CD14-positive monocyte (primary cell): Measurements from ENCODE around the gene TPRX2. TPM values are rescaled to one million over a fixed set of nuclear protein-coding genes. Genes with fewer than 3 reads are reported as not detected.
A peak's percentile ranks its signal among the peaks of the same experiment; 100 is the strongest.
"Not testable (repeated sequence)": the region's sequence is repeated elsewhere in the genome, so short reads cannot be mapped to it uniquely, and the experiment has no call there.

ENCODE experiments used
- DNase-seq, 3 donors: peaks; one replicate each; pipeline ENCODE4 v3.0.0-alpha.2; 2011 to 2022
- H2AFZ ChIP-seq: 2 replicates; pipeline ENCODE4 v1.6.0; 2012; ENCODE audit warnings: mild to moderate bottlenecking, low read depth, low read length, inconsistent platforms; ENCODE audit not compliant: insufficient read depth, poor library complexity, severe bottlenecking
- H3K27ac ChIP-seq, 2 donors: 1 replicate in 1 of 2; 2 replicates in 1 of 2; pipeline ENCODE4 v1.5.1; 2012 to 2013; ENCODE audit warnings: low read length in 2 of 2, control low read depth in 1 of 2, inconsistent platforms in 1 of 2, low read depth in 1 of 2, mild to moderate bottlenecking in 1 of 2
- H3K27me3 ChIP-seq, 2 donors: one replicate each; pipeline versions ENCODE4 v1.6.0 to v1.6.1; 2011 to 2013; ENCODE audit warnings: low read length in 2 of 2; ENCODE audit not compliant: control insufficient read depth in 2 of 2, insufficient read depth in 2 of 2
- H3K36me3 ChIP-seq, 2 donors: replicated peaks in 1 of 2; 1 replicate in 1 of 2; 2 replicates in 1 of 2; pipeline versions ENCODE4 v1.5.1 to v1.6.1; 2012 to 2013; ENCODE audit warnings: low read length in 2 of 2, control low read depth in 1 of 2, inconsistent platforms in 1 of 2, mild to moderate bottlenecking in 1 of 2; ENCODE audit not compliant: insufficient read depth in 2 of 2, control insufficient read depth in 1 of 2
- H3K4me1 ChIP-seq, 2 donors: 1 replicate in 1 of 2; 2 replicates in 1 of 2; pipeline versions ENCODE4 v1.5.1 to v1.6.1; 2012 to 2013; ENCODE audit warnings: low read length in 2 of 2, control low read depth in 1 of 2, inconsistent platforms in 1 of 2, mild to moderate bottlenecking in 1 of 2, moderate library complexity in 1 of 2; ENCODE audit not compliant: insufficient read depth in 2 of 2, control insufficient read depth in 1 of 2
- H3K4me2 ChIP-seq: replicated peaks from 2 replicates; pipeline ENCODE3; 2012; ENCODE audit warnings: low read length, moderate library complexity, mild to moderate bottlenecking; ENCODE audit not compliant: poor library complexity, severe bottlenecking; ENCODE audit errors: extremely low read depth
- H3K4me3 ChIP-seq, 3 experiments: fragments of 200-600 bp in 1 of 3; sonication (generic) in 1 of 3; replicated peaks in 1 of 3; 1 replicate in 2 of 3; 2 replicates in 1 of 3; pipeline ENCODE4 v1.5.1; 2011 to 2013; ENCODE audit warnings: low read length in 3 of 3, mild to moderate bottlenecking in 3 of 3, control low read depth in 2 of 3, low read depth in 2 of 3, inconsistent platforms in 1 of 3, moderate library complexity in 1 of 3
- H3K79me2 ChIP-seq: 2 replicates; pipeline ENCODE4 v1.6.0; 2012; ENCODE audit warnings: mild to moderate bottlenecking, control low read depth, inconsistent platforms, low read length, moderate library complexity; ENCODE audit not compliant: insufficient read depth
- H3K9ac ChIP-seq: 2 replicates; pipeline ENCODE4 v1.6.0; 2017; ENCODE audit warnings: low read length, mild to moderate bottlenecking; ENCODE audit not compliant: insufficient read depth, poor library complexity, severe bottlenecking
- H3K9me3 ChIP-seq, 2 donors: replicated peaks in 1 of 2; 1 replicate in 1 of 2; 2 replicates in 1 of 2; pipeline versions ENCODE4 v1.5.1 to v1.6.1; 2012 to 2013; ENCODE audit warnings: low read length in 2 of 2, control low read depth in 1 of 2; ENCODE audit not compliant: control insufficient read depth in 1 of 2, insufficient read depth in 1 of 2
- H4K20me1 ChIP-seq: 2 replicates; pipeline ENCODE4 v1.6.0; 2012; ENCODE audit warnings: mild to moderate bottlenecking, low read length, control low read depth, moderate library complexity; ENCODE audit not compliant: insufficient read depth
- H3K27ac Mint-ChIP-seq, 7 donors: one replicate each; pipeline ENCODE4 v1.8.0; 2020; ENCODE audit warnings: mild to moderate bottlenecking in 7 of 7, mixed read lengths in 7 of 7, moderate library complexity in 6 of 7, inconsistent platforms in 2 of 7
- H3K27me3 Mint-ChIP-seq, 3 donors: one replicate each; pipeline ENCODE4 v1.8.0; 2021 to 2022; ENCODE audit warnings: low read depth in 3 of 3, mild to moderate bottlenecking in 3 of 3, mixed read lengths in 3 of 3, moderate library complexity in 3 of 3, inconsistent platforms in 1 of 3
- H3K36me3 Mint-ChIP-seq, 2 donors: one replicate each; pipeline ENCODE4 v1.8.0; 2020; ENCODE audit warnings: mixed read lengths in 2 of 2, inconsistent platforms in 1 of 2, mild to moderate bottlenecking in 1 of 2
- H3K4me1 Mint-ChIP-seq: one replicate; pipeline ENCODE4 v1.8.0; 2020; ENCODE audit warnings: mild to moderate bottlenecking, mixed read lengths
- H3K4me3 Mint-ChIP-seq, 2 donors: one replicate each; pipeline ENCODE4 v1.8.0; 2020; ENCODE audit warnings: mild to moderate bottlenecking in 2 of 2, mixed read lengths in 2 of 2, moderate library complexity in 1 of 2
- H3K9me3 Mint-ChIP-seq, 7 donors: one replicate each; pipeline ENCODE4 v1.8.0; 2020 to 2022; ENCODE audit warnings: mixed read lengths in 7 of 7, mild to moderate bottlenecking in 6 of 7, moderate library complexity in 6 of 7, inconsistent platforms in 2 of 7
- CTCF ChIP-seq: fragments of 200-600 bp; IDR thresholded peaks from one replicate; pipeline ENCODE4 v1.8.0; 2022; ENCODE audit warnings: antibody characterized with exemption, mild to moderate bottlenecking
- WGBS: methylation state at CpG from one replicate; pipeline ENCODE4 v1.1.5; 2013; ENCODE audit warnings: missing lambda C conversion rate; ENCODE audit not compliant: insufficient coverage; 5-methylcytosine and 5-hydroxymethylcytosine counted together
- intact Hi-C, 2 donors: fragments of 100-400 bp; cut with micrococcal nuclease; formaldehyde crosslinking; loops; one replicate each; pipeline versions ENCODE4 v1.15.0 to v1.15.1; 2023
- polyA plus RNA-seq, 3 donors: library from polyadenylated mRNA; depleted of rRNA in 1 of 3; unstranded in 2 of 3; stranded (reverse) in 1 of 3; fragments of 300-500 nt in 2 of 3; fragments of >200 nt in 1 of 3; fragmentation: Illumina TruSeq in 2 of 3; gene quantifications; 1 replicate in 2 of 3; 2 replicates in 1 of 3; pipeline ENCODE4 v1.2.3, GENCODE V29; 2012 to 2021

Gene TPRX2
- polyA plus RNA-seq, 3 donors, result not detected

GRCh38 chr19:47813995-47814328 lies 45.1 kb upstream of the TPRX2 start:
- H2AFZ ChIP-seq, result no peak overlapping the region
- H3K27ac Mint-ChIP-seq, result no peak overlapping the region
- H3K27me3 Mint-ChIP-seq, result peaks cover 0 to 8% (median 7%) of the 10 kb centered on the region in 3 donors
- H4K20me1 ChIP-seq, result no peaks in the 10 kb centered on the region
- H3K9me3 ChIP-seq, result no peaks in the 10 kb centered on the region
- intact Hi-C loops, result no loop called here
- no peaks in the 10 kb centered on the region for H3K36me3 ChIP-seq
- no peak overlapping the region for H3K4me3 Mint-ChIP-seq
- no peaks in the 10 kb centered on the region for H3K27me3 ChIP-seq
- H3K4me1 Mint-ChIP-seq, result no peaks in the 10 kb centered on the region
- no peaks in the 10 kb centered on the region for H3K36me3 Mint-ChIP-seq
- no peaks in the 10 kb centered on the region for H3K4me1 ChIP-seq
- no peak overlapping the region for H3K27ac ChIP-seq
- H3K9ac ChIP-seq, result no peak overlapping the region
- peaks cover 0 to 3% (median 0%) of the 10 kb centered on the region in 7 donors for H3K9me3 Mint-ChIP-seq
- TF ChIP-seq CTCF, result peak; percentile 26
- H3K4me3 ChIP-seq, result no peak overlapping the region
- no peak overlapping the region for H3K4me2 ChIP-seq
- 60% methylated on average over 6 of the region's 7 CpGs for whole genome bisulfite sequencing
- no peak for DNase-seq
- H3K79me2 ChIP-seq, result no peaks in the 10 kb centered on the region

DNA sequence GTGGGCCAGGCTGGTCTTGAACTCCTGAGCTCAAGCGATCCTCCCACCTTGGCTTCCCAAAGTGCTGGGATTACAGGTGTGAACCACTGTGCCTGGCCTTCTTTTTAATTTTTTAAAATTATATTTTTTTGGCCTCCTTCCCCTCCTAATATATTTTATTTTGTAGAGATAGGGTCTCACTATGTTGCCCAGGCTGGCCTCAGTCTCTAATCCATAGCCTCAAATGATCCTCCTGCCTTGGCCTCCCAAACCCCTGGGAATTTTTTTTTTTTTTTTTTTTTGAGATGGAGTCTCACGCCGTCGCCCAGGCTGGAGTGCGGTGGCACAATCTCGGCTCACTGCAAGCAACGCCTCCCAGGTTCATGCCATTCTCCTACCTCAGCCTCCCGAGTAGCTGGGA lies 42.8 kb upstream of the TPRX2 start:
- H3K4me3 ChIP-seq, H3K9ac ChIP-seq, H3K36me3 Mint-ChIP-seq, H3K9me3 Mint-ChIP-seq, H4K20me1 ChIP-seq, H3K4me1 ChIP-seq, H2AFZ ChIP-seq, H3K4me2 ChIP-seq, H3K27ac Mint-ChIP-seq, H3K4me1 Mint-ChIP-seq, DNase-seq, H3K79me2 ChIP-seq, H3K9me3 ChIP-seq, H3K4me3 Mint-ChIP-seq, H3K27ac ChIP-seq, H3K36me3 ChIP-seq, intact Hi-C loops: not testable (repeated sequence)
- peaks cover 0 to 15% of the 10 kb centered on the region in 2 donors for H3K27me3 ChIP-seq
- WGBS, result no CpG with 5 or more reads among the region's 8 CpGs
- peaks cover 21 to 29% (median 24%) of the 10 kb centered on the region in 3 donors for H3K27me3 Mint-ChIP-seq

DNA sequence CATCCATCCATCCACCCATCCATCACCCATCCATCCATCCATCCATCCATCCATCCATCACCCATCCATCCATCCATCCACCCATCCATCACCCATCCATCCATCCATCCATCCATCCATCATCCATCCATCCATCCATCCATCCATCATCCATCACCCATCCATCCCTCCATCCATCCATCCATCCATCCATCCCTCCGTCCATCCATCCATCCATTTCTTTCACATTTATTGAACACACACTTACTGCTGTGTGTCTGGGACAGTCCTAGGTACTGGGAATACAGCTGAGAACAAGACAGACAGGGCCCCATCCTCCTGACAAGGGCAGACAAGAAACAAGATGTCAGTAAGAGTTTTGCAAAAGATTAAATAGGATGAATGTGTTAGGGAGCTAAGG lies 40.8 kb upstream of the TPRX2 start:
- WGBS, result no CpG with 5 or more reads among the region's 1 CpG
- H3K27ac Mint-ChIP-seq, H3K36me3 Mint-ChIP-seq, H3K4me2 ChIP-seq, H3K9ac ChIP-seq, H3K4me3 Mint-ChIP-seq, H2AFZ ChIP-seq, H3K4me1 ChIP-seq, H3K36me3 ChIP-seq, H3K4me1 Mint-ChIP-seq, H3K79me2 ChIP-seq, H3K27ac ChIP-seq, DNase-seq, H3K4me3 ChIP-seq, H4K20me1 ChIP-seq, H3K9me3 Mint-ChIP-seq, intact Hi-C loops, H3K9me3 ChIP-seq: not testable (repeated sequence)
- peaks cover 29 to 38% (median 31%) of the 10 kb centered on the region in 3 donors for H3K27me3 Mint-ChIP-seq
- peaks cover 0 to 15% of the 10 kb centered on the region in 2 donors for H3K27me3 ChIP-seq
